ENCODE data around the gene USP3. TPM values are rescaled to one million over a fixed set of nuclear protein-coding genes. Genes with fewer than 3 reads are reported as not detected.
"Not testable (repeated sequence)": the region's sequence is repeated elsewhere in the genome, so short reads cannot be mapped to it uniquely, and the experiment has no call there.

Gene USP3
- total and polyA plus RNA-seq, 2 of the 4 experiments (the other 2 are of a cell fraction) = 17.3 to 52.3 TPM

- H3K9me3 ChIP-seq (ENCODE audit: control insufficient read depth, insufficient read depth, low read length); H3K23ac ChIP-seq (ENCODE audit: low read depth, low read length); H2BK20ac ChIP-seq (ENCODE audit: low read depth, low read length); H3K56ac ChIP-seq (ENCODE audit: extremely low read depth, insufficient read depth, low read length); H4K8ac ChIP-seq (ENCODE audit: low read depth in 2 of 2, low read length in 2 of 2); BruUV-seq (replicated peaks); H2AK5ac ChIP-seq (ENCODE audit: low read depth, low read length); ATAC-seq (ENCODE audit: low read depth); H3K4me3 ChIP-seq (ENCODE audit: insufficient read depth, low read depth, low read length); dilution Hi-C loops (cut with HindIII; ENCODE audit: low sequenced_read_pairs, unreplicated experiment); H4K91ac ChIP-seq (ENCODE audit: insufficient read depth, low read depth, low read length); intact Hi-C loops (cut with micrococcal nuclease); CTCF ChIA-PET; H3K18ac ChIP-seq (ENCODE audit: low read depth, low read length); H3K27me3 ChIP-seq (ENCODE audit: control insufficient read depth, insufficient read depth, low read length); DNase-seq; in situ Hi-C loops (cut with MboI; ENCODE audit: low sequenced_read_pairs); H2AFZ ChIP-seq (replicated peaks; ENCODE audit: low read length, poor library complexity); H4K5ac ChIP-seq (ENCODE audit: low read depth, low read length); H3K27ac ChIP-seq (ENCODE audit: insufficient read depth, low read length); H3K4me1 ChIP-seq (ENCODE audit: control insufficient read depth, insufficient read depth, low read length); H2BK15ac ChIP-seq (ENCODE audit: low read depth, low read length); H3K14ac ChIP-seq (replicated peaks; ENCODE audit: low read depth, low read length); H3K36me3 ChIP-seq (ENCODE audit: control insufficient read depth, insufficient read depth, low read length); H3K4me2 ChIP-seq (ENCODE audit: low read depth, low read length); POLR2A ChIA-PET (ENCODE audit: unreplicated experiment); H2BK120ac ChIP-seq (ENCODE audit: low read depth, low read length); H3K4ac ChIP-seq (ENCODE audit: low read depth, low read length); H2BK5ac ChIP-seq (ENCODE audit: low read depth, low read length, poor library complexity, severe bottlenecking); H3K9ac ChIP-seq (ENCODE audit: low read depth, low read length); H3K9me1 ChIP-seq (ENCODE audit: insufficient read depth, low read length); H2AK9ac ChIP-seq (replicated peaks; ENCODE audit: low read depth, low read length, poor library complexity): not testable (repeated sequence)
- no CpG with 5 or more reads among the region's 3 CpGs for WGBS, 2 experiments (ENCODE audit: extremely low coverage in 2 of 2, insufficient read length in 1 of 2)
- Histone ChIP-seq H4K20me1 (ENCODE audit: insufficient read depth, low read length) (peaks cover 23% of the 10 kb centered on the region), H3K79me1 (ENCODE audit: low read depth in 1 of 2, low read length in 2 of 2) (peaks cover 23 to 52% of the 10 kb centered on the region in 2 experiments)
These were observed 30.5 kb downstream of the USP3 start for GRCh38 chr15:63534888-63535287.
